ENCODE data around the gene THEM4.

GRCh38 chr1:151830055-151830454 is 79.3 kb downstream of the THEM4 start:
- TF ChIP-seq POLR2A (IDR thresholded peaks at IDR 0.05), result no peak
- TF ChIP-seq, protein P1, sequence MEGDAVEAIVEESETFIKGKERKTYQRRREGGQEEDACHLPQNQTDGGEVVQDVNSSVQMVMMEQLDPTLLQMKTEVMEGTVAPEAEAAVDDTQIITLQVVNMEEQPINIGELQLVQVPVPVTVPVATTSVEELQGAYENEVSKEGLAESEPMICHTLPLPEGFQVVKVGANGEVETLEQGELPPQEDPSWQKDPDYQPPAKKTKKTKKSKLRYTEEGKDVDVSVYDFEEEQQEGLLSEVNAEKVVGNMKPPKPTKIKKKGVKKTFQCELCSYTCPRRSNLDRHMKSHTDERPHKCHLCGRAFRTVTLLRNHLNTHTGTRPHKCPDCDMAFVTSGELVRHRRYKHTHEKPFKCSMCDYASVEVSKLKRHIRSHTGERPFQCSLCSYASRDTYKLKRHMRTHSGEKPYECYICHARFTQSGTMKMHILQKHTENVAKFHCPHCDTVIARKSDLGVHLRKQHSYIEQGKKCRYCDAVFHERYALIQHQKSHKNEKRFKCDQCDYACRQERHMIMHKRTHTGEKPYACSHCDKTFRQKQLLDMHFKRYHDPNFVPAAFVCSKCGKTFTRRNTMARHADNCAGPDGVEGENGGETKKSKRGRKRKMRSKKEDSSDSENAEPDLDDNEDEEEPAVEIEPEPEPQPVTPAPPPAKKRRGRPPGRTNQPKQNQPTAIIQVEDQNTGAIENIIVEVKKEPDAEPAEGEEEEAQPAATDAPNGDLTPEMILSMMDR (IDR thresholded peaks at IDR 0.05), result no peak

All from body of pancreas (tissue), 4 donors.